Right ventricle myocardium inferior (tissue), 1 donor: ENCODE data around the gene COL6A1. TPM values are rescaled to one million over a fixed set of nuclear protein-coding genes. Genes with fewer than 3 reads are reported as not detected.
"Not testable (repeated sequence)": the region's sequence is repeated elsewhere in the genome, so short reads cannot be mapped to it uniquely, and the experiment has no call there.

Experiments used
- ATAC-seq: fragments of 200-7000 bp; cut with Tn5 transposase; one replicate; pipeline ENCODE4 v1.9.1; 2020; ENCODE audit warnings: mild to moderate bottlenecking, moderate library complexity
- DNase-seq: peaks from one replicate; pipeline ENCODE4 v3.0.0; 2021; ENCODE audit errors: missing footprints
- intact Hi-C: fragments of 100-400 bp; cut with DNase I; formaldehyde crosslinking; loops from one replicate; pipeline ENCODE4 v1.11.0; 2022
- total RNA-seq: library from RNA; stranded (reverse); fragmentation: NEBNext Ultra II Directional; extraction: Animal tissue kit (Norgen Biotek cat#: 25700); gene quantifications from one replicate; pipeline ENCODE4 v1.2.1, GENCODE V29; 2021
- donor health status: DM: no; HTN: yes; CAD: no; lungs with severe emphysema.

Gene COL6A1
- total RNA-seq, 1 donor from 2014 or later = 228 TPM

- peak; percentile 43 for DNase-seq
- ATAC-seq = no peak
- intact Hi-C loops = no loop called here
Measured at GRCh38 chr21:45943630-45944540, 37.7 kb upstream of the COL6A1 start.

- DNase-seq (peak; percentile 1), ATAC-seq (no peak)
- intact Hi-C loops = no loop called here
Measured at GRCh38 chr21:45944601-45945000, 37.0 kb upstream of the COL6A1 start.

GRCh38 chr21:45945066-45945867 lies 36.3 kb upstream of the COL6A1 start:
- DNase-seq (no peak), ATAC-seq (no peak)
- intact Hi-C loops = no loop called here

- no peak for ATAC-seq
- no peak for DNase-seq
- intact Hi-C loops = no loop called here
Measured at GRCh38 chr21:45945868-45946210, 35.7 kb upstream of the COL6A1 start.

- DNase-seq (peak; percentile 60), ATAC-seq (no peak)
- intact Hi-C loops = no loop called here
Measured at GRCh38 chr21:45947296-45947695, 34.3 kb upstream of the COL6A1 start.

- intact Hi-C loops = no loop called here
Measured at GRCh38 chr21:45947716-45948255, 33.8 kb upstream of the COL6A1 start.

GRCh38 chr21:45948576-45949141 lies 32.9 kb upstream of the COL6A1 start:
- intact Hi-C loops = no loop called here
- ATAC-seq (no peak), DNase-seq (peak; percentile 58)

More at GRCh38 chr21:45947716-45948255, 33.8 kb upstream of the COL6A1 start:
- DNase-seq = peak; percentile 37
- no peak for ATAC-seq

GRCh38 chr21:45949928-45950739 lies 31.4 kb upstream of the COL6A1 start:
- intact Hi-C loops = no loop called here
- ATAC-seq (peak; percentile 12), DNase-seq (peak; percentile 70)

- ATAC-seq (peak; percentile 69), DNase-seq (peak; percentile 76)
- intact Hi-C loops = no loop called here
Measured at GRCh38 chr21:45950740-45951515, 30.6 kb upstream of the COL6A1 start.

GRCh38 chr21:45951676-45952075 lies 29.9 kb upstream of the COL6A1 start:
- ATAC-seq (no peak), DNase-seq (peak; percentile 56)
- intact Hi-C loops = no loop called here

- intact Hi-C loops, ATAC-seq, DNase-seq: not testable (repeated sequence)
Measured at GRCh38 chr21:45952527-45952926, 29.0 kb upstream of the COL6A1 start.

- DNase-seq = peak; percentile 59
- ATAC-seq = no peak
- intact Hi-C loops = no loop called here
Measured at GRCh38 chr21:45952974-45953373, 28.6 kb upstream of the COL6A1 start.

- intact Hi-C loops = no loop called here
- DNase-seq (peak; percentile 62), ATAC-seq (peak; percentile 44)
Measured at GRCh38 chr21:45954261-45954660, 27.3 kb upstream of the COL6A1 start.

- intact Hi-C loops = no loop called here
- ATAC-seq = no peak
- no peak for DNase-seq
Measured at GRCh38 chr21:45954921-45955320, 26.6 kb upstream of the COL6A1 start.

- ATAC-seq (no peak), DNase-seq (no peak)
- intact Hi-C loops = no loop called here
Measured at GRCh38 chr21:45957551-45957950, 24.0 kb upstream of the COL6A1 start.

GRCh38 chr21:45957981-45958600 lies 23.5 kb upstream of the COL6A1 start:
- peak; percentile 71 for DNase-seq
- ATAC-seq = peak; percentile 74

GRCh38 chr21:45959182-45959581 lies 22.4 kb upstream of the COL6A1 start:
- ATAC-seq = no peak
- intact Hi-C loops = no loop called here
- no peak for DNase-seq

More at GRCh38 chr21:45957981-45958600, 23.5 kb upstream of the COL6A1 start:
- intact Hi-C loops = no loop called here
